Transverse colon (tissue), 4 donors: ENCODE data around the gene SINHCAF.

ENCODE experiments used
- EP300 ChIP-seq: sonication (generic); formaldehyde crosslinking; IDR thresholded peaks from one replicate; pipeline ENCODE4 v1.6.1; 2017; ENCODE audit warnings: antibody characterized with exemption, low read depth
- POLR2A ChIP-seq: fragments of 450-650 bp; IDR thresholded peaks from one replicate; pipeline ENCODE4 v1.6.1; 2016; ENCODE audit warnings: antibody characterized with exemption, mild to moderate bottlenecking, moderate library complexity
- POLR2AphosphoS5 ChIP-seq, 3 donors: sonication (generic); formaldehyde crosslinking; IDR thresholded peaks; one replicate each; pipeline ENCODE4 v1.6.1; 2016; ENCODE audit warnings: antibody characterized with exemption in 3 of 3
- TF ChIP-seq, protein P1 (sequence below), 5 experiments: fragments of 200-600 bp in 3 of 5; fragments of 450-650 bp in 2 of 5; sonication (generic) in 3 of 5; IDR thresholded peaks; 1 replicate in 2 of 5; 2 replicates in 3 of 5; pipeline ENCODE4 v1.5.1; 2016 to 2017; ENCODE audit warnings: antibody characterized with exemption in 5 of 5, inconsistent platforms in 3 of 5, mild to moderate bottlenecking in 2 of 5, moderate library complexity in 1 of 5

DNA sequence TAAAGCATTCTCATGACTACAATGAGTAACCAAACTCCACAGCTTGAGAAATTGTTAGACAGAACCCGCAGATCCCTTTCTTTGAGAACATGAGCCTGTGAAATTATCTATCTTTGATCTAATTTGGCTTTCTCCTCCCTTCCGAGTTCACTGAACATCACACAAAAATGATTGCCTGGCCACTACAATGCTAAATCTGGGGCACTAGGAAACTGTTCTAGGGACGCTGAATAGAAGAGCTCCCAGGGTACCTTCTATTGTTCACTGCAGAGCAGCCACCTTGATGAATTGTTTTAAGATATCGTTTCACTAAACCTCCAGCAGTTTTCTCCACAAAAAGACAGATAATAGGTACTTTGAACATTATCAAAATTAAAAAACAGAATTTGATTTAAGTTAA lies 47.5 kb downstream of the SINHCAF start:
- no peak for TF ChIP-seq POLR2A
- TF ChIP-seq, protein P1, sequence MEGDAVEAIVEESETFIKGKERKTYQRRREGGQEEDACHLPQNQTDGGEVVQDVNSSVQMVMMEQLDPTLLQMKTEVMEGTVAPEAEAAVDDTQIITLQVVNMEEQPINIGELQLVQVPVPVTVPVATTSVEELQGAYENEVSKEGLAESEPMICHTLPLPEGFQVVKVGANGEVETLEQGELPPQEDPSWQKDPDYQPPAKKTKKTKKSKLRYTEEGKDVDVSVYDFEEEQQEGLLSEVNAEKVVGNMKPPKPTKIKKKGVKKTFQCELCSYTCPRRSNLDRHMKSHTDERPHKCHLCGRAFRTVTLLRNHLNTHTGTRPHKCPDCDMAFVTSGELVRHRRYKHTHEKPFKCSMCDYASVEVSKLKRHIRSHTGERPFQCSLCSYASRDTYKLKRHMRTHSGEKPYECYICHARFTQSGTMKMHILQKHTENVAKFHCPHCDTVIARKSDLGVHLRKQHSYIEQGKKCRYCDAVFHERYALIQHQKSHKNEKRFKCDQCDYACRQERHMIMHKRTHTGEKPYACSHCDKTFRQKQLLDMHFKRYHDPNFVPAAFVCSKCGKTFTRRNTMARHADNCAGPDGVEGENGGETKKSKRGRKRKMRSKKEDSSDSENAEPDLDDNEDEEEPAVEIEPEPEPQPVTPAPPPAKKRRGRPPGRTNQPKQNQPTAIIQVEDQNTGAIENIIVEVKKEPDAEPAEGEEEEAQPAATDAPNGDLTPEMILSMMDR (IDR thresholded peaks at IDR 0.05): no peak
- no peak for TF ChIP-seq POLR2AphosphoS5 (IDR thresholded peaks at IDR 0.05)
- no peak for TF ChIP-seq EP300
